Measurements from ENCODE around the gene AGAP4.
"Not testable (repeated sequence)": the region's sequence is repeated elsewhere in the genome, so short reads cannot be mapped to it uniquely, and the experiment has no call there.

The AGAP4 gene

GRCh38 chr10:45790694-45791426 is 56.4 kb downstream of the AGAP4 start:
- DNase-seq (ENCODE audit: low read depth in 3 of 3), result not testable (repeated sequence)

DNA sequence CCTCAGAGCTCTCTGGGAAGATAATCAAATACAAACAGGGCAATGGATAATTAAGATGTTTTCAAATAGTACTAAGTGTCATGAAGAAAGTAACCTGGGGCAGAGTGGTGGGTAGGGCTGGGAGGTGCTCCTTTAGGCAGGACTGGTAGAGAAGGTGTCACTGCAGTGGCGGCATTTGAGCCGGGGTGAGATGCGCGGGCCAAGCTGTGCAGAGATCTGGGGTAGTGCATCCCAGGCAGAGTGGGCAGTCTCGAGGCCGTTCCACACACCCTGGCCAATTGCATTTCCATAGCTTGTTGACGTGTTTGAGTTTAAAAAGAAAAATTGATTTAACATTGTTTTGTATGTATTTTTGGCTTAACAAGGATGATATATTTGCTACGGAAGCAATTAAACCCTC is 57.3 kb downstream of the AGAP4 start:
- not testable (repeated sequence) for DNase-seq (ENCODE audit: low read depth in 3 of 3)

GRCh38 chr10:45787212-45787741 is 60.0 kb downstream of the AGAP4 start:
- not testable (repeated sequence) for DNase-seq (ENCODE audit: low read depth in 3 of 3)

DNA sequence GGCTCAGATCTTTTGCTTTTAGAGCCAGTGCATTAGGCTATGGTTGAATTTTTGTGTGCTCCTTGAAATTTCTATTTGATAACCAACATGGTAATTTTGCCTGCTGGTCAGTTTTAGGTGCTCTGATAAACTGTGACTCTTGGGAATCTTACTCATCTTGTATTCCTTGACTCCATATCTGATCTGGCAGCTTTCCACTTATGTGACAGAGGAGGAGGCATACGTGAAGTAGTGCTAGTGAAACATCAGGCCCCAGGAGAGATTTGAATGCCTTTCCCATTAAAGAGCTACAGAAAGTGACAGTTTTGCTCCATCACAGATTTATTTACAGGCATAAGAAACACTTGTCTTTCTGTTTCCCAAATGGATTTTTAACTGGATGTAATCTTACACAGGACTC is 61.1 kb downstream of the AGAP4 start:
- DNase-seq (ENCODE audit: low read depth in 3 of 3), result not testable (repeated sequence)

All from stimulated activated CD4-positive, alpha-beta T cell treated with anti-CD3 and anti-CD28 coated beads, TNF-alpha, amount 100 ng/mL, for 24 hours (primary cell).